CD4-positive, alpha-beta T cell treated with Interleukin-1 beta for 1 hour (primary cell): ENCODE data around the gene ACADS.

ENCODE experiments used
- DNase-seq, 2 donors: peaks; one replicate each; pipeline ENCODE4 v3.0.0-alpha.2; 2020 to 2022

The ACADS gene

GRCh38 chr12:120702637-120703036 is 23.0 kb upstream of the ACADS start:
- DNase-seq = no peak

GRCh38 chr12:120703311-120703942 is 22.2 kb upstream of the ACADS start:
- no peak for DNase-seq

- no peak for DNase-seq
Observed at GRCh38 chr12:120705618-120706017, 20.0 kb upstream of the ACADS start.

- DNase-seq = no peak
Observed at GRCh38 chr12:120706029-120706428, 19.6 kb upstream of the ACADS start.

- DNase-seq = no peak
Observed at GRCh38 chr12:120708651-120709050, 17.0 kb upstream of the ACADS start.

- peak; percentile 71 to 76 for DNase-seq
Observed at GRCh38 chr12:120710031-120710804, 15.4 kb upstream of the ACADS start, which contains the start of gene UNC119B. TSS of gene UNC119B (plus strand) at chr12:120710458. CDS start at chr12:120710475, 17 bp downstream.

GRCh38 chr12:120710805-120711296 is 14.8 kb upstream of the ACADS start:
- peak in 1 of 2 donors; percentile 12 for DNase-seq

GRCh38 chr12:120711411-120711810 is 14.2 kb upstream of the ACADS start:
- DNase-seq = no peak

GRCh38 chr12:120712610-120713009 is 13.0 kb upstream of the ACADS start:
- no peak for DNase-seq

GRCh38 chr12:120713861-120714482 is 11.7 kb upstream of the ACADS start:
- peak; percentile 78 to 86 for DNase-seq

- no peak for DNase-seq
Observed at GRCh38 chr12:120718055-120718454, 7.6 kb upstream of the ACADS start.

GRCh38 chr12:120719072-120719471 is 6.6 kb upstream of the ACADS start:
- DNase-seq = no peak

- DNase-seq = no peak
Observed at GRCh38 chr12:120719496-120720233, 6.0 kb upstream of the ACADS start.

GRCh38 chr12:120720234-120720986 is 5.2 kb upstream of the ACADS start:
- DNase-seq = no peak

GRCh38 chr12:120720987-120721801 is 4.4 kb upstream of the ACADS start:
- no peak for DNase-seq

- DNase-seq = no peak
Observed at GRCh38 chr12:120721866-120722265, 3.8 kb upstream of the ACADS start.

- DNase-seq = no peak
Observed at GRCh38 chr12:120722784-120723183, 2.8 kb upstream of the ACADS start.

GRCh38 chr12:120724720-120725119 is 906 bp upstream of the ACADS start:
- DNase-seq = no peak

- DNase-seq = no peak
Observed at GRCh38 chr12:120725151-120725658, 421 bp upstream of the ACADS start.

GRCh38 chr12:120726510-120726793 is 826 bp downstream of the ACADS start:
- no peak for DNase-seq

GRCh38 chr12:120726961-120727360 is 1.3 kb downstream of the ACADS start:
- DNase-seq = no peak
